ENCODE measurements around the gene VSTM4. TPM values are rescaled to one million over a fixed set of nuclear protein-coding genes. Genes with fewer than 3 reads are reported as not detected.
A peak's percentile ranks its signal among the peaks of the same experiment; 100 is the strongest.

The VSTM4 gene
- total RNA-seq, 4 donors from 2014 or later: 1.8 to 4.0 (median 2.6) TPM

- H3K4me3 ChIP-seq: peak overlapping the region; percentile 55 to 70 (median 62)
- H3K27me3 ChIP-seq: no peaks in the 10 kb centered on the region
- no peak for DNase-seq
- ATAC-seq: no peak
- no peaks in the 10 kb centered on the region for H3K36me3 ChIP-seq
- no peaks in the 10 kb centered on the region for H3K9me3 ChIP-seq
- in situ Hi-C loops (cut with MboI; ENCODE audit: low sequenced_read_pairs in 4 of 4): no loop called here
- H3K4me1 ChIP-seq: peaks cover 13 to 17% of the 10 kb centered on the region in 2 donors
- H3K27ac ChIP-seq: peak overlapping the region; percentile 50 to 69 (median 60)
- intact Hi-C loops (cut with DNase I; ENCODE audit: low total_unique reads): loop anchor here (10.0 kb wide), 1 partner anchor 130 kb away; no protein-coding TSS in a partner anchor
- TF ChIP-seq CTCF (IDR thresholded peaks at IDR 0.05 in 4 of 5, conservative IDR thresholded peaks at IDR 0.05 in 1 of 5): no peak
- no peak for TF ChIP-seq POLR2A (IDR thresholded peaks at IDR 0.05)
These were observed 656 bp downstream of the VSTM4 start for GRCh38 chr10:49114718-49115014.

- DNase-seq (no peak), ATAC-seq (no peak)
- H3K9me3 ChIP-seq: no peaks in the 10 kb centered on the region
- peak overlapping the region in 2 of 4 donors; percentile 23 to 69 for H3K27ac ChIP-seq
- in situ Hi-C loops (cut with MboI; ENCODE audit: low sequenced_read_pairs in 4 of 4): no loop called here
- H3K36me3 ChIP-seq: no peaks in the 10 kb centered on the region
- peaks cover 15 to 23% of the 10 kb centered on the region in 2 donors for H3K4me1 ChIP-seq
- H3K4me3 ChIP-seq: peak overlapping the region in 1 of 4 donors; percentile 62
- H3K27me3 ChIP-seq: no peaks in the 10 kb centered on the region
- TF ChIP-seq POLR2A (IDR thresholded peaks at IDR 0.05) (no peak), CTCF (IDR thresholded peaks at IDR 0.05 in 4 of 5, conservative IDR thresholded peaks at IDR 0.05 in 1 of 5) (no peak)
- intact Hi-C loops (cut with DNase I; ENCODE audit: low total_unique reads): loop anchor here (10.0 kb wide), 1 partner anchor 129 kb away; no protein-coding TSS in a partner anchor
These were observed 1.6 kb downstream of the VSTM4 start for GRCh38 chr10:49113741-49114141.

- DNase-seq: no peak
- TF ChIP-seq POLR2A (IDR thresholded peaks at IDR 0.05) (no peak), CTCF (IDR thresholded peaks at IDR 0.05 in 4 of 5, conservative IDR thresholded peaks at IDR 0.05 in 1 of 5) (no peak)
- no peaks in the 10 kb centered on the region for H3K9me3 ChIP-seq
- peaks cover 15 to 29% of the 10 kb centered on the region in 2 donors for H3K4me1 ChIP-seq
- in situ Hi-C loops (cut with MboI; ENCODE audit: low sequenced_read_pairs in 4 of 4): no loop called here
- intact Hi-C loops (cut with DNase I; ENCODE audit: low total_unique reads): loop anchor here (10.0 kb wide), 1 partner anchor 128 kb away; no protein-coding TSS in a partner anchor
- no peak overlapping the region for H3K27ac ChIP-seq
- H3K36me3 ChIP-seq: no peaks in the 10 kb centered on the region
- no peak overlapping the region for H3K4me3 ChIP-seq
- no peaks in the 10 kb centered on the region for H3K27me3 ChIP-seq
- no peak for ATAC-seq
These were observed 2.5 kb downstream of the VSTM4 start for GRCh38 chr10:49112851-49113250.

GRCh38 chr10:49112098-49112497 is 3.2 kb downstream of the VSTM4 start:
- no peak for ATAC-seq
- H3K4me1 ChIP-seq: peaks cover 18 to 29% of the 10 kb centered on the region in 2 donors
- DNase-seq: no peak
- H3K27me3 ChIP-seq: no peaks in the 10 kb centered on the region
- intact Hi-C loops (cut with DNase I; ENCODE audit: low total_unique reads): loop anchor here (10.0 kb wide), 1 partner anchor 127 kb away; no protein-coding TSS in a partner anchor
- H3K36me3 ChIP-seq: no peaks in the 10 kb centered on the region
- no peak overlapping the region for H3K27ac ChIP-seq
- no peak for TF ChIP-seq POLR2A (IDR thresholded peaks at IDR 0.05)
- TF ChIP-seq CTCF (IDR thresholded peaks at IDR 0.05 in 4 of 5, conservative IDR thresholded peaks at IDR 0.05 in 1 of 5): no peak
- in situ Hi-C loops (cut with MboI; ENCODE audit: low sequenced_read_pairs in 4 of 4): no loop called here
- no peak overlapping the region for H3K4me3 ChIP-seq
- no peaks in the 10 kb centered on the region for H3K9me3 ChIP-seq

GRCh38 chr10:49111320-49111698 is 4.0 kb downstream of the VSTM4 start:
- H3K4me1 ChIP-seq: peaks cover 25 to 29% of the 10 kb centered on the region in 2 donors
- no peak for ATAC-seq
- intact Hi-C loops (cut with DNase I; ENCODE audit: low total_unique reads): loop anchor here (10.0 kb wide), 1 partner anchor 127 kb away; no protein-coding TSS in a partner anchor
- no peaks in the 10 kb centered on the region for H3K9me3 ChIP-seq
- no peaks in the 10 kb centered on the region for H3K36me3 ChIP-seq
- H3K4me3 ChIP-seq: no peak overlapping the region
- DNase-seq: no peak
- TF ChIP-seq POLR2A (IDR thresholded peaks at IDR 0.05) (no peak), CTCF (IDR thresholded peaks at IDR 0.05 in 4 of 5, conservative IDR thresholded peaks at IDR 0.05 in 1 of 5) (no peak)
- H3K27ac ChIP-seq: no peak overlapping the region
- in situ Hi-C loops (cut with MboI; ENCODE audit: low sequenced_read_pairs in 4 of 4): no loop called here
- H3K27me3 ChIP-seq: no peaks in the 10 kb centered on the region
